ENCODE measurements around the gene CNNM4.

- no peak for TF ChIP-seq CTCF (conservative IDR thresholded peaks at IDR 0.05; ENCODE audit: low read depth, low read length)
- no peak for TF ChIP-seq EZH2 (IDR thresholded peaks at IDR 0.05; ENCODE audit: low read length, unreplicated experiment)
Observed at GRCh38 chr2:96758987-96759386, 1.7 kb upstream of the CNNM4 start.
